ENCODE results near the gene ADCY9. TPM values are rescaled to one million over a fixed set of nuclear protein-coding genes. Genes with fewer than 3 reads are reported as not detected.

The ADCY9 gene
- total RNA-seq, 1 donor from 2014 or later: 30.4 TPM

GRCh38 chr16:4006397-4006999 lies 109.7 kb downstream of the ADCY9 start:
- H3K4me3 Mint-ChIP-seq (ENCODE audit: unreplicated experiment): no peak overlapping the region
- TF ChIP-seq, protein P1, sequence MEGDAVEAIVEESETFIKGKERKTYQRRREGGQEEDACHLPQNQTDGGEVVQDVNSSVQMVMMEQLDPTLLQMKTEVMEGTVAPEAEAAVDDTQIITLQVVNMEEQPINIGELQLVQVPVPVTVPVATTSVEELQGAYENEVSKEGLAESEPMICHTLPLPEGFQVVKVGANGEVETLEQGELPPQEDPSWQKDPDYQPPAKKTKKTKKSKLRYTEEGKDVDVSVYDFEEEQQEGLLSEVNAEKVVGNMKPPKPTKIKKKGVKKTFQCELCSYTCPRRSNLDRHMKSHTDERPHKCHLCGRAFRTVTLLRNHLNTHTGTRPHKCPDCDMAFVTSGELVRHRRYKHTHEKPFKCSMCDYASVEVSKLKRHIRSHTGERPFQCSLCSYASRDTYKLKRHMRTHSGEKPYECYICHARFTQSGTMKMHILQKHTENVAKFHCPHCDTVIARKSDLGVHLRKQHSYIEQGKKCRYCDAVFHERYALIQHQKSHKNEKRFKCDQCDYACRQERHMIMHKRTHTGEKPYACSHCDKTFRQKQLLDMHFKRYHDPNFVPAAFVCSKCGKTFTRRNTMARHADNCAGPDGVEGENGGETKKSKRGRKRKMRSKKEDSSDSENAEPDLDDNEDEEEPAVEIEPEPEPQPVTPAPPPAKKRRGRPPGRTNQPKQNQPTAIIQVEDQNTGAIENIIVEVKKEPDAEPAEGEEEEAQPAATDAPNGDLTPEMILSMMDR (IDR thresholded peaks at IDR 0.05; ENCODE audit: partially characterized antibody, unreplicated experiment): no peak
- DNase-seq: no peak
- H3K4me1 Mint-ChIP-seq (ENCODE audit: low read depth, unreplicated experiment): peaks cover 6% of the 10 kb centered on the region
- no peaks in the 10 kb centered on the region for H3K9me3 Mint-ChIP-seq (ENCODE audit: unreplicated experiment)
- H3K27me3 Mint-ChIP-seq (ENCODE audit: unreplicated experiment): peaks cover 4% of the 10 kb centered on the region
- no peak overlapping the region for H3K27ac Mint-ChIP-seq (ENCODE audit: unreplicated experiment)
- no peaks in the 10 kb centered on the region for H3K36me3 Mint-ChIP-seq (ENCODE audit: unreplicated experiment)

GRCh38 chr16:4005731-4006130 lies 110.5 kb downstream of the ADCY9 start:
- TF ChIP-seq, protein P1 (IDR thresholded peaks at IDR 0.05; ENCODE audit: partially characterized antibody, unreplicated experiment): no peak

DNA sequence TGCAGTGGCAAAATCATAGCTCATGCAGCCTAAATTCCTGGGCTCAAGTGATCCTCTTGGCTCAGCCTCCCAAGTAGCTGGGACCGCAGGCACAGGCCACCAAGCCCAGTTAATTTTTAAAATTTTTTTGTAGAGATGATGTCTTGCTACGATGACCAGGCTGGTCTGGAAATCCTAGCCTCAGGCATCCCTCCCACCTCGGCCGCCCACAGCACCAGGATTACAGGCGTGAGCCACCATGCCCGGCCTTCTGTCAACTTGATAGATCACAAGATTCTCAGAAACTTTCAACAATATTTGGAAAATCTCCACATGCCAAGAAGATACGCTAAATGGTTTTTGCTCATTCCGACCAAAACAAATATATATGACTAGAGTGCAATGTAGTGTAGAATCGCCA lies 111.0 kb downstream of the ADCY9 start:
- H3K27me3 Mint-ChIP-seq (ENCODE audit: unreplicated experiment): peaks cover 4% of the 10 kb centered on the region
- peaks cover 14% of the 10 kb centered on the region for H3K4me1 Mint-ChIP-seq (ENCODE audit: low read depth, unreplicated experiment)
- H3K27ac Mint-ChIP-seq (ENCODE audit: unreplicated experiment): no peak overlapping the region
- H3K4me3 Mint-ChIP-seq (ENCODE audit: unreplicated experiment): no peak overlapping the region
- TF ChIP-seq, protein P1 (IDR thresholded peaks at IDR 0.05; ENCODE audit: partially characterized antibody, unreplicated experiment): no peak
- H3K9me3 Mint-ChIP-seq (ENCODE audit: unreplicated experiment): no peaks in the 10 kb centered on the region
- H3K36me3 Mint-ChIP-seq (ENCODE audit: unreplicated experiment): no peaks in the 10 kb centered on the region
- DNase-seq: no peak

More at GRCh38 chr16:4005731-4006130, 110.5 kb downstream of the ADCY9 start:
- H3K36me3 Mint-ChIP-seq (ENCODE audit: unreplicated experiment): no peaks in the 10 kb centered on the region
- peaks cover 11% of the 10 kb centered on the region for H3K4me1 Mint-ChIP-seq (ENCODE audit: low read depth, unreplicated experiment)
- DNase-seq: no peak
- no peak overlapping the region for H3K27ac Mint-ChIP-seq (ENCODE audit: unreplicated experiment)
- H3K4me3 Mint-ChIP-seq (ENCODE audit: unreplicated experiment): no peak overlapping the region
- H3K9me3 Mint-ChIP-seq (ENCODE audit: unreplicated experiment): no peaks in the 10 kb centered on the region
- peaks cover 4% of the 10 kb centered on the region for H3K27me3 Mint-ChIP-seq (ENCODE audit: unreplicated experiment)

- H3K4me1 Mint-ChIP-seq (ENCODE audit: low read depth, unreplicated experiment): peaks cover 24% of the 10 kb centered on the region
- H3K36me3 Mint-ChIP-seq (ENCODE audit: unreplicated experiment): no peaks in the 10 kb centered on the region
- no peaks in the 10 kb centered on the region for H3K9me3 Mint-ChIP-seq (ENCODE audit: unreplicated experiment)
- TF ChIP-seq, protein P1 (IDR thresholded peaks at IDR 0.05; ENCODE audit: partially characterized antibody, unreplicated experiment): no peak
- no peak overlapping the region for H3K27ac Mint-ChIP-seq (ENCODE audit: unreplicated experiment)
- H3K27me3 Mint-ChIP-seq (ENCODE audit: unreplicated experiment): peaks cover 2% of the 10 kb centered on the region
- H3K4me3 Mint-ChIP-seq (ENCODE audit: unreplicated experiment): no peak overlapping the region
- DNase-seq: no peak
Measured at GRCh38 chr16:4004206-4004605, 112.0 kb downstream of the ADCY9 start.

DNA sequence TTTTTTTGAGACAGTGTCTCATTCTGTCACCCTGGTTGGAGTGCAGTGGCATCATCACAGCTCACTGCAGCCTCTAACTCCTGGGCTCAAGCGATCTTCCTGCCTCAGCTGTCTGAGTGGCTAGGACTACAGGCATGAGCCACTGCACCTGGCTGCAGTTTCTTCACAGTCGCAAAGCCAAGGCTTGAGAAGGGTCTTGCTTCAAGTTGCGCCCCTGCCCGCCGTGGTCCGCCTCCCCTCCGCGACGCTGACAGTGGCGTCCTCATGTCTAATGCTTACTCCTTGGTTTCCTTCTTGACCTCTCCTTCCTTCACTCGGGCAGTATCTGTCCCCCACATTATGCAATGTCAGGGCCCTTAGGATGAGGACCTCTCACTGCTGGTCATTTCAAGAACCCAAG lies 112.7 kb downstream of the ADCY9 start:
- Mint-ChIP-seq H3K9me3 (ENCODE audit: unreplicated experiment) (no peaks in the 10 kb centered on the region), H3K27ac (ENCODE audit: unreplicated experiment) (no peak overlapping the region), H3K27me3 (ENCODE audit: unreplicated experiment) (peaks cover 3% of the 10 kb centered on the region), H3K4me1 (ENCODE audit: low read depth, unreplicated experiment) (peaks cover 29% of the 10 kb centered on the region), H3K4me3 (ENCODE audit: unreplicated experiment) (no peak overlapping the region), H3K36me3 (ENCODE audit: unreplicated experiment) (no peaks in the 10 kb centered on the region)
- DNase-seq: no peak
- TF ChIP-seq, protein P1 (IDR thresholded peaks at IDR 0.05; ENCODE audit: partially characterized antibody, unreplicated experiment): no peak
